ENCODE data around the gene PSG6. TPM values are rescaled to one million over a fixed set of nuclear protein-coding genes. Genes with fewer than 3 reads are reported as not detected.
"Not testable (repeated sequence)": the region's sequence is repeated elsewhere in the genome, so short reads cannot be mapped to it uniquely, and the experiment has no call there.

Gene PSG6
- polyA plus RNA-seq, 3 donors, result not detected

DNA sequence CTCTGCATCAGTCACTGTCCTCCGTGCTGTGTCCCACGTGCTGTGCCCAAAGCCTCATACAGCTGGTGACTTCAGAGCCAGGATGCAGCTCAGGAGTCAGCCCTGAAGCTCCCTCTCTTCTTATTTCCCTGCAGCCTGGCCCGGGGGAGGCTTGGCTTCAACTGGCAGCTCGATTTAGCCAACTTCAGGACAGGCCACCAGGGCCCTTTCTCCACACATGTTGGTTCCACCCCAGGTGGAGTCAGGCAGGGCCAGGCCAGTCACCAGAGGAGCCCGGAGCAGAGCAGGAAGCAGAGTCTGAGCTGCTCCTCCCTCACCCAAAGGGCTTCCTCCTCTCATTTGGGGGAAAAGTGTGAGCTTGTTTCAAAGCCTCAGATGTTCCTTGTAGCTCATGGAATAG is 11.5 kb downstream of the PSG6 start:
- H3K27ac ChIP-seq (ENCODE audit: low read depth in 1 of 2, low read length in 2 of 2); H3K79me2 ChIP-seq (ENCODE audit: insufficient read depth, low read length); H3K4me3 ChIP-seq (replicated peaks in 1 of 3; ENCODE audit: low read depth in 2 of 3, low read length in 3 of 3); intact Hi-C loops (cut with micrococcal nuclease); H3K27me3 Mint-ChIP-seq (ENCODE audit: low read depth in 3 of 3); H3K9me3 Mint-ChIP-seq; H2AFZ ChIP-seq (ENCODE audit: insufficient read depth, low read depth, low read length, poor library complexity, severe bottlenecking); H4K20me1 ChIP-seq (ENCODE audit: insufficient read depth, low read length); H3K4me2 ChIP-seq (replicated peaks; ENCODE audit: extremely low read depth, low read length, poor library complexity, severe bottlenecking); H3K4me1 ChIP-seq (ENCODE audit: control insufficient read depth in 1 of 2, insufficient read depth in 2 of 2, low read length in 2 of 2); H3K36me3 Mint-ChIP-seq; H3K27me3 ChIP-seq (ENCODE audit: control insufficient read depth in 2 of 2, insufficient read depth in 2 of 2, low read length in 2 of 2); DNase-seq; H3K4me1 Mint-ChIP-seq; H3K27ac Mint-ChIP-seq; H3K36me3 ChIP-seq (replicated peaks in 1 of 2; ENCODE audit: control insufficient read depth in 1 of 2, insufficient read depth in 2 of 2, low read length in 2 of 2); H3K4me3 Mint-ChIP-seq; H3K9me3 ChIP-seq (replicated peaks in 1 of 2; ENCODE audit: control insufficient read depth in 1 of 2, insufficient read depth in 1 of 2, low read length in 2 of 2); H3K9ac ChIP-seq (ENCODE audit: insufficient read depth, low read length, poor library complexity, severe bottlenecking): not testable (repeated sequence)
- WGBS (ENCODE audit: insufficient coverage), result 78% methylated on average over 4 of the region's 5 CpGs

DNA sequence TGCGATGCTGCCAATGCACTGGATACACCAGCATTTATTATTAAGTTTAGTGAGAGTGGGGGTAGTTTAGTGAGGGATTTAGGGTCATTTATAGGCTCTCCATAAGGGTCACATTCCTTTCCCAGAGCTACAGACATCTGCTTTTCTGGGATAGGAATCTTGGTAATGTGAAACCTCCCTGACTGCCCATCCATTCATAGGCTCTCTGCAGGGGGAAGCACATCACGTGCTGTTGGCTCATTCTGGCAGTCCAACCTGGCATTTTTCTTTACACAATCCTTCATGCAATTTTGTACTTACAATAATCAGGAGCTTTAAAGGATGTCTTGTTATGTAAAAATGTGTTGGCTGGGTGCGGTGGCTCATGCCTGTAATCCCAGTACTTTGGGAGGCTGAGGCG is 17.1 kb downstream of the PSG6 start:
- not testable (repeated sequence) for H3K27me3 Mint-ChIP-seq (ENCODE audit: low read depth in 3 of 3); H3K27ac Mint-ChIP-seq; H3K4me3 Mint-ChIP-seq

DNA sequence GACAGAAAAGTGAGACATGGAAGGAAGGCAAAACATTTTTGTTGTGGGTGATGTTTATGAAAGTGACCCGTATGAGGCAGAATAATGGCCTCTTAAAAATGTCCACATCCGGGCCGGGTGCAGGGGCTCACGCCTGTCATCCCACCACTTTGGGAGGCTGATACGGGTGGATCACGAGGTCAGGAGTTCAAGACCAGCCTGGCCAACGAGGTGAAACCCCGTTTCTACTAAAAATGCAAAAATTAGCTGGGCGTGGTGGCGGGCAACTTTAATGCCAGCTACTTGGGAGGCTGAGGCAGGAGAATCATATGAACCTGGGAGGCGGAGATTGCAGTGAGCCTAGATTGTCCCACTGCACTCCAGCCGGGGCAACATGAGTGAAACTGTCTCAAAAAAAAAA is 18.0 kb downstream of the PSG6 start:
- H3K9me3 ChIP-seq (replicated peaks in 1 of 2; ENCODE audit: control insufficient read depth in 1 of 2, insufficient read depth in 1 of 2, low read length in 2 of 2); H3K27ac ChIP-seq (ENCODE audit: low read depth in 1 of 2, low read length in 2 of 2); DNase-seq; H3K36me3 Mint-ChIP-seq; H3K27me3 Mint-ChIP-seq (ENCODE audit: low read depth in 3 of 3); H3K4me3 ChIP-seq (replicated peaks in 1 of 3; ENCODE audit: low read depth in 2 of 3, low read length in 3 of 3); H2AFZ ChIP-seq (ENCODE audit: insufficient read depth, low read depth, low read length, poor library complexity, severe bottlenecking); H3K27ac Mint-ChIP-seq; H3K27me3 ChIP-seq (ENCODE audit: control insufficient read depth in 2 of 2, insufficient read depth in 2 of 2, low read length in 2 of 2); H3K79me2 ChIP-seq (ENCODE audit: insufficient read depth, low read length); H3K4me3 Mint-ChIP-seq; H3K4me2 ChIP-seq (replicated peaks; ENCODE audit: extremely low read depth, low read length, poor library complexity, severe bottlenecking); H3K9ac ChIP-seq (ENCODE audit: insufficient read depth, low read length, poor library complexity, severe bottlenecking); H3K4me1 Mint-ChIP-seq; intact Hi-C loops (cut with micrococcal nuclease); H3K36me3 ChIP-seq (replicated peaks in 1 of 2; ENCODE audit: control insufficient read depth in 1 of 2, insufficient read depth in 2 of 2, low read length in 2 of 2); H4K20me1 ChIP-seq (ENCODE audit: insufficient read depth, low read length); H3K4me1 ChIP-seq (ENCODE audit: control insufficient read depth in 1 of 2, insufficient read depth in 2 of 2, low read length in 2 of 2); H3K9me3 Mint-ChIP-seq: not testable (repeated sequence)
- WGBS (ENCODE audit: insufficient coverage), result 93% methylated on average over 9 of the region's 12 CpGs

More for the DNA sequence above, 17.1 kb downstream of the PSG6 start:
- H3K27me3 ChIP-seq (ENCODE audit: control insufficient read depth in 2 of 2, insufficient read depth in 2 of 2, low read length in 2 of 2); H4K20me1 ChIP-seq (ENCODE audit: insufficient read depth, low read length); H3K36me3 ChIP-seq (replicated peaks in 1 of 2; ENCODE audit: control insufficient read depth in 1 of 2, insufficient read depth in 2 of 2, low read length in 2 of 2); H3K27ac ChIP-seq (ENCODE audit: low read depth in 1 of 2, low read length in 2 of 2); H3K36me3 Mint-ChIP-seq; intact Hi-C loops (cut with micrococcal nuclease); H2AFZ ChIP-seq (ENCODE audit: insufficient read depth, low read depth, low read length, poor library complexity, severe bottlenecking); H3K9ac ChIP-seq (ENCODE audit: insufficient read depth, low read length, poor library complexity, severe bottlenecking); H3K4me1 Mint-ChIP-seq; H3K4me1 ChIP-seq (ENCODE audit: control insufficient read depth in 1 of 2, insufficient read depth in 2 of 2, low read length in 2 of 2); H3K4me2 ChIP-seq (replicated peaks; ENCODE audit: extremely low read depth, low read length, poor library complexity, severe bottlenecking); H3K9me3 ChIP-seq (replicated peaks in 1 of 2; ENCODE audit: control insufficient read depth in 1 of 2, insufficient read depth in 1 of 2, low read length in 2 of 2); H3K4me3 ChIP-seq (replicated peaks in 1 of 3; ENCODE audit: low read depth in 2 of 3, low read length in 3 of 3); DNase-seq; H3K79me2 ChIP-seq (ENCODE audit: insufficient read depth, low read length); H3K9me3 Mint-ChIP-seq: not testable (repeated sequence)
- WGBS (ENCODE audit: insufficient coverage), result no CpG with 5 or more reads among the region's 4 CpGs

DNA sequence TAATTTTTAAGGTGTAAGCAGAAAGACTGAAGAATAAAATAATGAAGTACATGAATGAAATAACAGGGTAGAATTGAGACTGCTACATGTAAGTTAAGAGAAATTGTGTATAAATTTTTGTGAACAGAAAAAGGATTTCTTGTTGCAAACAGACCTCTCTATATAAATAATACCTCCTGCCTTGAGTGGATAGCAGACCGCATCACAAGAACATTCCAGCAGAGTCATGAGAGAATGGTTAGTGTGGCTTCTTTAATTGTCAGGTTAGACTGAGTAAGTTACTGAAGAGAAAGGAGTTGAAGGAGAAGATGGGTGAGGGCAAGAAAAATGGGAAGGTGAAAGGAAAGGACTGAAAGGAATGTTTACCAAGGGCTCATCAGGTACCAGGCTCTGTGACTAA is 18.6 kb downstream of the PSG6 start:
- H2AFZ ChIP-seq (ENCODE audit: insufficient read depth, low read depth, low read length, poor library complexity, severe bottlenecking); H3K4me3 ChIP-seq (replicated peaks in 1 of 3; ENCODE audit: low read depth in 2 of 3, low read length in 3 of 3); H3K27me3 Mint-ChIP-seq (ENCODE audit: low read depth in 3 of 3); H3K9ac ChIP-seq (ENCODE audit: insufficient read depth, low read length, poor library complexity, severe bottlenecking); H3K4me3 Mint-ChIP-seq; H4K20me1 ChIP-seq (ENCODE audit: insufficient read depth, low read length); H3K36me3 ChIP-seq (replicated peaks in 1 of 2; ENCODE audit: control insufficient read depth in 1 of 2, insufficient read depth in 2 of 2, low read length in 2 of 2); H3K36me3 Mint-ChIP-seq; H3K79me2 ChIP-seq (ENCODE audit: insufficient read depth, low read length); H3K27ac Mint-ChIP-seq; intact Hi-C loops (cut with micrococcal nuclease); H3K27ac ChIP-seq (ENCODE audit: low read depth in 1 of 2, low read length in 2 of 2); H3K4me1 ChIP-seq (ENCODE audit: control insufficient read depth in 1 of 2, insufficient read depth in 2 of 2, low read length in 2 of 2); DNase-seq; H3K9me3 ChIP-seq (replicated peaks in 1 of 2; ENCODE audit: control insufficient read depth in 1 of 2, insufficient read depth in 1 of 2, low read length in 2 of 2); H3K4me1 Mint-ChIP-seq; H3K4me2 ChIP-seq (replicated peaks; ENCODE audit: extremely low read depth, low read length, poor library complexity, severe bottlenecking); H3K27me3 ChIP-seq (ENCODE audit: control insufficient read depth in 2 of 2, insufficient read depth in 2 of 2, low read length in 2 of 2): not testable (repeated sequence)
- WGBS (ENCODE audit: insufficient coverage), result no CpG with 5 or more reads among the region's 1 CpG
- H3K9me3 Mint-ChIP-seq, result peaks cover 0 to 12% (median 6%) of the 10 kb centered on the region in 7 donors
